ENCODE data around the gene PIK3R1. TPM values are rescaled to one million over a fixed set of nuclear protein-coding genes. Genes with fewer than 3 reads are reported as not detected.

PIK3R1 gene
- total and polyA plus RNA-seq, 7 donors: 29.7 to 155 (median 102) TPM

GRCh38 chr5:68243251-68243650 is 27.7 kb downstream of the PIK3R1 start:
- DNase-seq (no peak), ATAC-seq (no peak)
- intact Hi-C loops (cut with DNase I): loop anchor here in 1 of 2 donors (2.0 kb wide), 1 partner anchor 26 kb away; no protein-coding TSS in a partner anchor
- Histone ChIP-seq H3K36me3 (ENCODE audit: insufficient read depth in 1 of 2, low read depth in 1 of 2) (peaks cover 0 to 2% of the 10 kb centered on the region in 2 donors), H3K9me3 (no peaks in the 10 kb centered on the region), H3K27ac (peak overlapping the region; percentile 58), H3K4me3 (no peak overlapping the region), H3K4me1 (peaks cover 51% of the 10 kb centered on the region), H3K27me3 (ENCODE audit: insufficient read depth in 3 of 3, low read length in 2 of 3) (no peaks in the 10 kb centered on the region)
- WGBS, 3 donors: 82 to 90% (median 85%) methylated on average over 2 of the region's 2 CpGs
- TF ChIP-seq, protein P1, sequence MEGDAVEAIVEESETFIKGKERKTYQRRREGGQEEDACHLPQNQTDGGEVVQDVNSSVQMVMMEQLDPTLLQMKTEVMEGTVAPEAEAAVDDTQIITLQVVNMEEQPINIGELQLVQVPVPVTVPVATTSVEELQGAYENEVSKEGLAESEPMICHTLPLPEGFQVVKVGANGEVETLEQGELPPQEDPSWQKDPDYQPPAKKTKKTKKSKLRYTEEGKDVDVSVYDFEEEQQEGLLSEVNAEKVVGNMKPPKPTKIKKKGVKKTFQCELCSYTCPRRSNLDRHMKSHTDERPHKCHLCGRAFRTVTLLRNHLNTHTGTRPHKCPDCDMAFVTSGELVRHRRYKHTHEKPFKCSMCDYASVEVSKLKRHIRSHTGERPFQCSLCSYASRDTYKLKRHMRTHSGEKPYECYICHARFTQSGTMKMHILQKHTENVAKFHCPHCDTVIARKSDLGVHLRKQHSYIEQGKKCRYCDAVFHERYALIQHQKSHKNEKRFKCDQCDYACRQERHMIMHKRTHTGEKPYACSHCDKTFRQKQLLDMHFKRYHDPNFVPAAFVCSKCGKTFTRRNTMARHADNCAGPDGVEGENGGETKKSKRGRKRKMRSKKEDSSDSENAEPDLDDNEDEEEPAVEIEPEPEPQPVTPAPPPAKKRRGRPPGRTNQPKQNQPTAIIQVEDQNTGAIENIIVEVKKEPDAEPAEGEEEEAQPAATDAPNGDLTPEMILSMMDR (IDR thresholded peaks at IDR 0.05): no peak

DNA sequence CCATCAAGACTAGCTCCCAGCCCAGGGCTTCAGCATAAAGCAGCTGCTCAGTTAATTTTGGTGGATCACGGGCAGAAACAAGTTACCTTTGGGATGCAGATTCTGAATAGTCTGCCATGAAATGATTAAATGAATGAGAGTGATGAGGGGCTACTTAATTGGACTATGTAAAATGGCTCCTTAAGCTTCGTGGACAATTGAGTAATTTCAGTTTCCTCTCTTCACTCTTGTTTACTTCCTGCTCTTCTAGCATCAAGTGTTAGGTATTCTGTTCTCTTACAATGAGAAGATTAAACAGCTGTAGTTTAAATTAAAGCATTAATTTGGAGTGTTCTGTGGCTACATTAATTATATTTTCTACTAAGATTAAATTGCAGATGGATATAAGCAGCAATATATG is 28.1 kb downstream of the PIK3R1 start:
- H3K4me3 ChIP-seq: no peak overlapping the region
- WGBS, 3 donors: 72 to 77% (median 76%) methylated on average over 2 of the region's 2 CpGs
- DNase-seq: no peak
- peaks cover 0 to 2% of the 10 kb centered on the region in 2 donors for H3K36me3 ChIP-seq (ENCODE audit: insufficient read depth in 1 of 2, low read depth in 1 of 2)
- intact Hi-C loops (cut with DNase I): loop anchor here in 1 of 2 donors (2.0 kb wide), 1 partner anchor 27 kb away; no protein-coding TSS in a partner anchor
- peak overlapping the region; percentile 58 for H3K27ac ChIP-seq
- ATAC-seq: no peak
- TF ChIP-seq, protein P1 (IDR thresholded peaks at IDR 0.05): no peak
- H3K9me3 ChIP-seq: no peaks in the 10 kb centered on the region
- H3K27me3 ChIP-seq (ENCODE audit: insufficient read depth in 3 of 3, low read length in 2 of 3): no peaks in the 10 kb centered on the region
- H3K4me1 ChIP-seq: peaks cover 51% of the 10 kb centered on the region

- peak in 2 of 4 donors; percentile 36 to 50 for ATAC-seq
- intact Hi-C loops (cut with DNase I): no loop called here
- H3K4me3 ChIP-seq: no peak overlapping the region
- peaks cover 51% of the 10 kb centered on the region for H3K4me1 ChIP-seq
- DNase-seq: no peak
- WGBS, 3 donors: 19 to 27% (median 21%) methylated on average over 3 of the region's 3 CpGs
- no peaks in the 10 kb centered on the region for H3K9me3 ChIP-seq
- no peaks in the 10 kb centered on the region for H3K27me3 ChIP-seq (ENCODE audit: insufficient read depth in 3 of 3, low read length in 2 of 3)
- no peak overlapping the region for H3K27ac ChIP-seq
- TF ChIP-seq, protein P1 (IDR thresholded peaks at IDR 0.05): no peak
- no peaks in the 10 kb centered on the region for H3K36me3 ChIP-seq (ENCODE audit: insufficient read depth in 1 of 2, low read depth in 1 of 2)
Measured at GRCh38 chr5:68245319-68245718, 29.8 kb downstream of the PIK3R1 start.

DNA sequence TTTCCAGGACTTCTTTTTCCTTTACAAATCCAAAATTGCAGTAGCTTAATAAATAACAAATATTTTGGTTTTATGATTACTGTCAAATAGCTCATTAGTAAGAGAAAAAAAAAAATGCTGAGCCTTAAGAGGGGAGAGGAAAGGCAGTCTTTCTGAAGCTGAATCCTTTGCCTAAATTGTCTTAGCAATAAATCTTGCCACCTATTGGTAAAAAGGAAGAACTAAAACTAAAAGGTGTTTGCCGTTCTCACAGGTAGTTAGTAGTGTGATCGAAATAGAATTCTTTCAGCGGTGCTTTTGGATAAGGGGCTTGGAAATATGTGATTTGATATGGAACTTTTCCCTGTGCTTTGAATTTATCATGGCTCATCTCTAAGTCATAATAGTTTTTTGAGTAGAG is 31.2 kb downstream of the PIK3R1 start:
- Histone ChIP-seq H3K9me3 (no peaks in the 10 kb centered on the region), H3K4me1 (peaks cover 51% of the 10 kb centered on the region), H3K4me3 (no peak overlapping the region), H3K36me3 (ENCODE audit: insufficient read depth in 1 of 2, low read depth in 1 of 2) (no peaks in the 10 kb centered on the region), H3K27ac (no peak overlapping the region), H3K27me3 (ENCODE audit: insufficient read depth in 3 of 3, low read length in 2 of 3) (no peaks in the 10 kb centered on the region)
- TF ChIP-seq, protein P1 (IDR thresholded peaks at IDR 0.05): no peak
- ATAC-seq (no peak), DNase-seq (no peak)
- WGBS, 3 donors: 88 to 90% (median 89%) methylated on average over 3 of the region's 3 CpGs
- intact Hi-C loops (cut with DNase I): no loop called here

DNA sequence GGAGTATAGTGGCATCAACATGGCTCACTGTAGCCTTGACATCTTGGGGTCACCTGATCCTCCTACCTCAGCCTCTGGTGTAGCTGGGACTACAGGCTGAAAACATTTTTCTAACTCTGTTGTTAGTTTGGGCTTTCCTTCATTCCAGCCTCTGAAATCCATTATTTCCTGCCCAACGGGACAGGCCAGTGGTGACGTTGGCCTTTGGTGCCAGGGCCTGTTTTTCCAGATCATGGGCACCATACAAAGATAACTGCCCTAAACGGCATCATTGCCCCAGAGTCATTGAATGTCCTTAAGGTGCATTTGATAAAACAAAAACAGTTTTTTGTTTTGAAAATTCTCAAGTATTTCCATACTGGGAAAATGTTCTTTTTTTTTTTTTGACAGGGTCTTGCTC is 32.1 kb downstream of the PIK3R1 start:
- Histone ChIP-seq H3K27ac (peak overlapping the region; percentile 3), H3K4me3 (no peak overlapping the region), H3K9me3 (no peaks in the 10 kb centered on the region), H3K4me1 (peaks cover 56% of the 10 kb centered on the region), H3K36me3 (ENCODE audit: insufficient read depth in 1 of 2, low read depth in 1 of 2) (no peaks in the 10 kb centered on the region), H3K27me3 (ENCODE audit: insufficient read depth in 3 of 3, low read length in 2 of 3) (no peaks in the 10 kb centered on the region)
- TF ChIP-seq, protein P1 (IDR thresholded peaks at IDR 0.05): no peak
- DNase-seq (no peak), ATAC-seq (no peak)
- 88 to 94% (median 88%) methylated on average over 3 of the region's 3 CpGs for WGBS, 3 donors
- intact Hi-C loops (cut with DNase I): no loop called here
